HCT116 (cell line): Measurements from ENCODE around the gene PEX10. TPM values are rescaled to one million over a fixed set of nuclear protein-coding genes. Genes with fewer than 3 reads are reported as not detected.

ENCODE experiments used
- ATAC-seq: fragments of 200-7000 bp; cut with Tn5 transposase; 2 replicates; pipeline ENCODE4 v1.9.1; 2020; ENCODE audit warnings: mild to moderate bottlenecking, moderate library complexity
- BruUV-seq: library from RNA; stranded (reverse); fragments of 400-500 nt; replicated peaks from 2 replicates; lab custom pipeline; 2021; lab: Mats Ljungman, UMichigan
- CTCF ChIA-PET: fragments of 300-600 bp; sonication (Branson Sonifier 250); formaldehyde crosslinking; loops from one replicate; lab custom pipeline; 2021; ENCODE audit warnings: antibody characterized with exemption; lab: Charles Lee
- POLR2A ChIA-PET: fragments of 300-600, 350-600 bp; sonication (Branson Sonifier 250); formaldehyde crosslinking; loops from one replicate; lab custom pipeline; 2021; ENCODE audit warnings: antibody characterized with exemption; lab: Charles Lee
- RAD21 ChIA-PET, 2 experiments: fragments of 300-600 bp; sonication (Branson Sonifier 250); formaldehyde crosslinking; loops; one replicate each; lab custom pipeline; 2023; ENCODE audit warnings: low total read pairs in 2 of 2; ENCODE audit not compliant: uncharacterized antibody in 2 of 2, unreplicated experiment in 2 of 2, low non-redundant PET in 1 of 2; lab: Charles Lee
- DNase-seq: peaks from one replicate; pipeline ENCODE4 v3.0.0-alpha.2; 2010; ENCODE audit warnings: low read depth, low spot score
- H2AFZ ChIP-seq: fragments of 200-600 bp; shearing (Covaris generic), sonication (generic); 2 replicates; pipeline ENCODE4 v1.6.1; 2017; ENCODE audit warnings: low read depth, mixed run types, mixed read lengths, antibody characterized with exemption, low read length; ENCODE audit not compliant: poor library complexity, severe bottlenecking
- H3K27ac ChIP-seq: 2 replicates; pipeline ENCODE4 v1.5.1; 2012; ENCODE audit warnings: low read depth, low read length
- H3K27me3 ChIP-seq: fragments of 200-600 bp; sonication (generic); 2 replicates; pipeline ENCODE4 v1.6.1; 2016; ENCODE audit warnings: mixed run types, low read length, mixed read lengths; ENCODE audit not compliant: insufficient read depth
- H3K36me3 ChIP-seq, 2 experiments: fragments of 200-500 bp in 1 of 2; fragments of 200-600 bp in 1 of 2; sonication (Bioruptor generic) in 1 of 2; sonication (generic) in 1 of 2; 2 replicates each; pipeline versions ENCODE4 v1.5.1 to v1.6.1; 2014 to 2016; ENCODE audit warnings: low read length in 2 of 2, inconsistent platforms in 1 of 2, mixed read lengths in 1 of 2, mixed run types in 1 of 2; ENCODE audit not compliant: insufficient read depth in 2 of 2, control insufficient read depth in 1 of 2
- H3K4me1 ChIP-seq, 2 experiments: fragments of 200-600 bp in 1 of 2; sonication (generic) in 1 of 2; 2 replicates each; pipeline versions ENCODE4 v1.5.1 to v1.6.1; 2012 to 2017; ENCODE audit warnings: low read length in 2 of 2, inconsistent platforms in 1 of 2, mild to moderate bottlenecking in 1 of 2, mixed read lengths in 1 of 2, mixed run types in 1 of 2, moderate library complexity in 1 of 2; ENCODE audit not compliant: insufficient read depth in 2 of 2, control insufficient read depth in 1 of 2
- H3K4me2 ChIP-seq: fragments of 200-600 bp; sonication (generic); 2 replicates; pipeline ENCODE4 v1.6.1; 2017; ENCODE audit warnings: mixed run types, low read length, mixed read lengths
- H3K4me3 ChIP-seq, 2 experiments: fragments of 200-600 bp in 1 of 2; sonication (generic) in 1 of 2; replicated peaks in 1 of 2; 2 replicates each; pipeline ENCODE4 v1.5.1; 2011 to 2016; ENCODE audit warnings: low read length in 2 of 2, control low read depth in 1 of 2, low read depth in 1 of 2, mild to moderate bottlenecking in 1 of 2, mixed read lengths in 1 of 2, mixed run types in 1 of 2
- H3K79me2 ChIP-seq: fragments of 200-600 bp; sonication (generic); 2 replicates; pipeline ENCODE4 v1.6.1; 2017; ENCODE audit warnings: mild to moderate bottlenecking, mixed run types, low read length, moderate library complexity, mixed read lengths; ENCODE audit not compliant: insufficient read depth
- H3K9ac ChIP-seq: fragments of 200-600 bp; sonication (generic); 2 replicates; pipeline ENCODE4 v1.6.1; 2016; ENCODE audit warnings: low read length, mixed read lengths
- H3K9me2 ChIP-seq: fragments of 200-600 bp; sonication (generic), shearing (Covaris generic); 2 replicates; pipeline ENCODE4 v1.6.1; 2017; ENCODE audit warnings: mixed run types, mild to moderate bottlenecking, moderate library complexity; ENCODE audit not compliant: insufficient read depth
- H3K9me3 ChIP-seq, 2 experiments: fragments of 200-500 bp in 1 of 2; fragments of 200-600 bp in 1 of 2; sonication (Bioruptor generic) in 1 of 2; sonication (generic) in 1 of 2; 2 replicates each; pipeline ENCODE4 v1.6.1; 2014 to 2017; ENCODE audit warnings: low read length in 2 of 2, mixed read lengths in 2 of 2, inconsistent platforms in 1 of 2, low read depth in 1 of 2, mild to moderate bottlenecking in 1 of 2, mixed run types in 1 of 2, moderate library complexity in 1 of 2; ENCODE audit not compliant: control insufficient read depth in 1 of 2, insufficient read depth in 1 of 2
- H4K20me1 ChIP-seq: fragments of 200-600 bp; sonication (generic), shearing (Covaris generic); 2 replicates; pipeline ENCODE4 v1.6.1; 2017; ENCODE audit warnings: mixed run types, mild to moderate bottlenecking, moderate library complexity; ENCODE audit not compliant: insufficient read depth
- ATF3 ChIP-seq: IDR thresholded peaks from 2 replicates; pipeline ENCODE4 v1.6.1; 2012
- CEBPB ChIP-seq: IDR thresholded peaks from 2 replicates; pipeline ENCODE4 v1.6.1; 2012; ENCODE audit warnings: low read depth
- ELF1 ChIP-seq: IDR thresholded peaks from 2 replicates; pipeline ENCODE4 v1.6.1; 2012; ENCODE audit warnings: low read depth, borderline replicate concordance
- EZH2phosphoT487 ChIP-seq: fragments of 200-600 bp; IDR thresholded peaks from 2 replicates; pipeline ENCODE4 v1.6.1; 2018; ENCODE audit warnings: antibody characterized with exemption, borderline replicate concordance
- FOSL1 ChIP-seq: IDR thresholded peaks from 2 replicates; pipeline ENCODE4 v1.6.1; 2012; ENCODE audit warnings: low read depth
- MAX ChIP-seq: IDR thresholded peaks from 2 replicates; pipeline ENCODE4 v1.6.1; 2012
- POLR2A ChIP-seq: IDR thresholded peaks from 2 replicates; pipeline ENCODE4 v1.7.0; 2011; ENCODE audit warnings: borderline replicate concordance; ENCODE audit not compliant: insufficient read depth, insufficient read length; ENCODE audit errors: extremely low read depth
- RAD21 ChIP-seq: IDR thresholded peaks from 2 replicates; pipeline ENCODE4 v1.6.1; 2012; ENCODE audit warnings: low read depth, mild to moderate bottlenecking
- SIN3A ChIP-seq: IDR thresholded peaks from 2 replicates; pipeline ENCODE4 v1.6.1; 2012; ENCODE audit warnings: low read depth
- SP1 ChIP-seq: IDR thresholded peaks from 2 replicates; pipeline ENCODE4 v1.6.1; 2012; ENCODE audit warnings: low read depth
- ZFX ChIP-seq: fragments of 450-650 bp; IDR thresholded peaks from 2 replicates; pipeline ENCODE4 v1.6.1; 2017
- intact Hi-C: fragments of 100-400 bp; cut with micrococcal nuclease; formaldehyde crosslinking; loops from 2 replicates; pipeline ENCODE4 v1.10.0; 2022
- total RNA-seq: library from RNA; stranded (reverse); gene quantifications from one replicate; pipeline ENCODE4 v1.2.1, GENCODE V29; 2021; ENCODE audit not compliant: unreplicated experiment

The PEX10 gene
- total RNA-seq, 1 experiment from 2014 or later, result 27.9 TPM

GRCh38 chr1:2384941-2385481, 27.4 kb downstream of the PEX10 start:
- Histone ChIP-seq H3K9ac (no peak overlapping the region), H3K79me2 (peaks cover 7% of the 10 kb centered on the region), H3K27ac (no peak overlapping the region), H3K27me3 (no peaks in the 10 kb centered on the region), H3K4me3 (no peak overlapping the region), H3K9me2 (no peaks in the 10 kb centered on the region), H3K9me3 (no peaks in the 10 kb centered on the region), H3K4me1 (peaks cover 5 to 11% of the 10 kb centered on the region in 2 experiments), H4K20me1 (no peaks in the 10 kb centered on the region), H2AFZ (no peak overlapping the region), H3K4me2 (no peak overlapping the region), H3K36me3 (peaks cover 0 to 6% of the 10 kb centered on the region in 2 experiments; a peak in 2 of 4 replicates)
- ChIA-PET RAD21 (no interaction called here), CTCF (interaction anchor here (0.7 kb wide), 1 partner anchor 190 kb away, joined by 4 read pairs; the partner anchor contains the start of gene FAAP20), POLR2A (no interaction called here)
- BruUV-seq, result no TSS peak
- DNase-seq (no peak), ATAC-seq (no peak)
- TF ChIP-seq SP1 (no peak), MAX (no peak), CEBPB (no peak), ZFX (no peak), SIN3A (no peak), ATF3 (no peak), RAD21 (no peak), EZH2phosphoT487 (no peak), POLR2A (no peak), ELF1 (no peak), FOSL1 (no peak)
- intact Hi-C loops, result no loop called here
